Measurements from ENCODE around the gene ACIN1. TPM values are rescaled to one million over a fixed set of nuclear protein-coding genes. Genes with fewer than 3 reads are reported as not detected.

The ACIN1 gene
- total and polyA plus RNA-seq, 2 of the 13 experiments (the other 11 are each of a cell fraction or from before 2014, with no cell fraction given) = 165 to 183 TPM

DNA sequence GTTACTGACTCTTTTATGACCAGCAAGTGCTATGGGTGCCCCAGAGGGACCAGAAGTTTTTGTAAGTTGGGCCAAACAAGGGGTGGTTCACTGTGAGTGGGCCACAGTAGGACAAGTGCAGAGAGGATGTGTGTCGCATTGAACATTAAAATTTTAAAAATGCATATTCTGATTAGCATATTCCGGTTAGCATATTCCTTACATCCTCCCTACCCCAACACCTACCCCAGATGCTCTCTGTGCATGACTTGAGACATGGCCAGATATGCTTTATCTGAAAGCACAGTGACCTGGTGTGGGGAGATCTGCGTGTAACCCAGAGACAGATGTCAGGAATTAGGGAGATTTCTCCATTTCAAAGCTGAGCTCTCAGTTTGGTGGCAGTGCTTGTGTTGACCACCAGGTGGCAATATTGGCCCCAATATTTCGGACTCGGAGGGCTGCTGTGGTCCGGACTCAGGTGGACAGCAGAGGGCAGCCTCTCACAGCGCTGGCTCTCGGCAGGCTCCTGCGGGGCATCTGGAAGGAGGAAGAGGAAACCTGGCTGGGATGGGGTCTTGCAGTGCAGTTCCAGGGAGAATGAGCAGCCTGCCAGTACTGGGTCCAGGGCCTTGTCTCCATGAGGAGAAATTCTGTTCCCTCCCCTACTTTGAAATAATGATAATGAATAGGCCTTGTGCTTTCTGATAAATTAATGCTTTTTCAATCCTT lies 25.8 kb upstream of the ACIN1 start (continued):
- TF ChIP-seq CBX5 (CRISPR knock-in tag; IDR thresholded peaks at IDR 0.05; ENCODE audit: borderline replicate concordance) = peak; percentile 94; the same call in 1 of the 2 replicates
- TF ChIP-seq, protein P1, sequence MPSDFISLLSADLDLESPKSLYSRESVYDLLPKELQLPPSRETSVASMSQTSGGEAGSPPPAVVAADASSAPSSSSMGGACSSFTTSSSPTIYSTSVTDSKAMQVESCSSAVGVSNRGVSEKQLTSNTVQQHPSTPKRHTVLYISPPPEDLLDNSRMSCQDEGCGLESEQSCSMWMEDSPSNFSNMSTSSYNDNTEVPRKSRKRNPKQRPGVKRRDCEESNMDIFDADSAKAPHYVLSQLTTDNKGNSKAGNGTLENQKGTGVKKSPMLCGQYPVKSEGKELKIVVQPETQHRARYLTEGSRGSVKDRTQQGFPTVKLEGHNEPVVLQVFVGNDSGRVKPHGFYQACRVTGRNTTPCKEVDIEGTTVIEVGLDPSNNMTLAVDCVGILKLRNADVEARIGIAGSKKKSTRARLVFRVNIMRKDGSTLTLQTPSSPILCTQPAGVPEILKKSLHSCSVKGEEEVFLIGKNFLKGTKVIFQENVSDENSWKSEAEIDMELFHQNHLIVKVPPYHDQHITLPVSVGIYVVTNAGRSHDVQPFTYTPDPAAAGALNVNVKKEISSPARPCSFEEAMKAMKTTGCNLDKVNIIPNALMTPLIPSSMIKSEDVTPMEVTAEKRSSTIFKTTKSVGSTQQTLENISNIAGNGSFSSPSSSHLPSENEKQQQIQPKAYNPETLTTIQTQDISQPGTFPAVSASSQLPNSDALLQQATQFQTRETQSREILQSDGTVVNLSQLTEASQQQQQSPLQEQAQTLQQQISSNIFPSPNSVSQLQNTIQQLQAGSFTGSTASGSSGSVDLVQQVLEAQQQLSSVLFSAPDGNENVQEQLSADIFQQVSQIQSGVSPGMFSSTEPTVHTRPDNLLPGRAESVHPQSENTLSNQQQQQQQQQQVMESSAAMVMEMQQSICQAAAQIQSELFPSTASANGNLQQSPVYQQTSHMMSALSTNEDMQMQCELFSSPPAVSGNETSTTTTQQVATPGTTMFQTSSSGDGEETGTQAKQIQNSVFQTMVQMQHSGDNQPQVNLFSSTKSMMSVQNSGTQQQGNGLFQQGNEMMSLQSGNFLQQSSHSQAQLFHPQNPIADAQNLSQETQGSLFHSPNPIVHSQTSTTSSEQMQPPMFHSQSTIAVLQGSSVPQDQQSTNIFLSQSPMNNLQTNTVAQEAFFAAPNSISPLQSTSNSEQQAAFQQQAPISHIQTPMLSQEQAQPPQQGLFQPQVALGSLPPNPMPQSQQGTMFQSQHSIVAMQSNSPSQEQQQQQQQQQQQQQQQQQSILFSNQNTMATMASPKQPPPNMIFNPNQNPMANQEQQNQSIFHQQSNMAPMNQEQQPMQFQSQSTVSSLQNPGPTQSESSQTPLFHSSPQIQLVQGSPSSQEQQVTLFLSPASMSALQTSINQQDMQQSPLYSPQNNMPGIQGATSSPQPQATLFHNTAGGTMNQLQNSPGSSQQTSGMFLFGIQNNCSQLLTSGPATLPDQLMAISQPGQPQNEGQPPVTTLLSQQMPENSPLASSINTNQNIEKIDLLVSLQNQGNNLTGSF (CRISPR knock-in tag; IDR thresholded peaks at IDR 0.05) = peak; percentile 66; the same call in 1 of the 2 replicates
- peak; percentile 78 for TF ChIP-seq ZNF605 (CRISPR knock-in tag; IDR thresholded peaks at IDR 0.05)
- peak; percentile 55; the same call in 1 of the 2 replicates for TF ChIP-seq ZNF33B (CRISPR knock-in tag; IDR thresholded peaks at IDR 0.05)
- TF ChIP-seq SP140L (CRISPR knock-in tag; IDR thresholded peaks at IDR 0.05; ENCODE audit: borderline replicate concordance) = 0 out of 2 replicates have a peak, but pooled peaks have one; percentile 51
- peak; percentile 65 for TF ChIP-seq KDM1A (CRISPR knock-in tag; IDR thresholded peaks at IDR 0.05)
- peak; percentile 66; the same call in 1 of the 2 replicates for TF ChIP-seq ZNF333 (CRISPR knock-in tag; IDR thresholded peaks at IDR 0.05; ENCODE audit: borderline replicate concordance)
- TF ChIP-seq SMAD3 (CRISPR knock-in tag; IDR thresholded peaks at IDR 0.05) = peak; percentile 97
- peak; percentile 95 for TF ChIP-seq ZNF501 (CRISPR knock-in tag; IDR thresholded peaks at IDR 0.05)
- peak; percentile 79; the same call in 1 of the 2 replicates for TF ChIP-seq ZBTB25 (CRISPR knock-in tag; IDR thresholded peaks at IDR 0.05)
- TF ChIP-seq, protein P2, sequence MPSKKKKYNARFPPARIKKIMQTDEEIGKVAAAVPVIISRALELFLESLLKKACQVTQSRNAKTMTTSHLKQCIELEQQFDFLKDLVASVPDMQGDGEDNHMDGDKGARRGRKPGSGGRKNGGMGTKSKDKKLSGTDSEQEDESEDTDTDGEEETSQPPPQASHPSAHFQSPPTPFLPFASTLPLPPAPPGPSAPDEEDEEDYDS (CRISPR knock-in tag; IDR thresholded peaks at IDR 0.05) = peak; percentile 83
- TF ChIP-seq, protein P3, sequence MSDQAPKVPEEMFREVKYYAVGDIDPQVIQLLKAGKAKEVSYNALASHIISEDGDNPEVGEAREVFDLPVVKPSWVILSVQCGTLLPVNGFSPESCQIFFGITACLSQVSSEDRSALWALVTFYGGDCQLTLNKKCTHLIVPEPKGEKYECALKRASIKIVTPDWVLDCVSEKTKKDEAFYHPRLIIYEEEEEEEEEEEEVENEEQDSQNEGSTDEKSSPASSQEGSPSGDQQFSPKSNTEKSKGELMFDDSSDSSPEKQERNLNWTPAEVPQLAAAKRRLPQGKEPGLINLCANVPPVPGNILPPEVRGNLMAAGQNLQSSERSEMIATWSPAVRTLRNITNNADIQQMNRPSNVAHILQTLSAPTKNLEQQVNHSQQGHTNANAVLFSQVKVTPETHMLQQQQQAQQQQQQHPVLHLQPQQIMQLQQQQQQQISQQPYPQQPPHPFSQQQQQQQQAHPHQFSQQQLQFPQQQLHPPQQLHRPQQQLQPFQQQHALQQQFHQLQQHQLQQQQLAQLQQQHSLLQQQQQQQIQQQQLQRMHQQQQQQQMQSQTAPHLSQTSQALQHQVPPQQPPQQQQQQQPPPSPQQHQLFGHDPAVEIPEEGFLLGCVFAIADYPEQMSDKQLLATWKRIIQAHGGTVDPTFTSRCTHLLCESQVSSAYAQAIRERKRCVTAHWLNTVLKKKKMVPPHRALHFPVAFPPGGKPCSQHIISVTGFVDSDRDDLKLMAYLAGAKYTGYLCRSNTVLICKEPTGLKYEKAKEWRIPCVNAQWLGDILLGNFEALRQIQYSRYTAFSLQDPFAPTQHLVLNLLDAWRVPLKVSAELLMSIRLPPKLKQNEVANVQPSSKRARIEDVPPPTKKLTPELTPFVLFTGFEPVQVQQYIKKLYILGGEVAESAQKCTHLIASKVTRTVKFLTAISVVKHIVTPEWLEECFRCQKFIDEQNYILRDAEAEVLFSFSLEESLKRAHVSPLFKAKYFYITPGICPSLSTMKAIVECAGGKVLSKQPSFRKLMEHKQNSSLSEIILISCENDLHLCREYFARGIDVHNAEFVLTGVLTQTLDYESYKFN (CRISPR knock-in tag; conservative IDR thresholded peaks at IDR 0.05) = no peak
- peak; percentile 82 for TF ChIP-seq ZNF768 (CRISPR knock-in tag; IDR thresholded peaks at IDR 0.05)
- no peak for TF ChIP-seq SNAI1 (CRISPR knock-in tag; IDR thresholded peaks at IDR 0.05; ENCODE audit: borderline replicate concordance)
- TF ChIP-seq SNAPC2 (CRISPR knock-in tag; IDR thresholded peaks at IDR 0.05) = peak; percentile 78; the same call in 1 of the 2 replicates
- peak; percentile 80 for TF ChIP-seq ZNF121 (CRISPR knock-in tag; IDR thresholded peaks at IDR 0.05)

Measured in HepG2 (cell line).